ENCODE data around the gene DOCK2.

- no peak for TF ChIP-seq EZH2 (IDR thresholded peaks at IDR 0.05)
- TF ChIP-seq POLR2AphosphoS5 (IDR thresholded peaks at IDR 0.05; ENCODE audit: borderline replicate concordance, low read depth, low read length): no peak
These were observed 477.2 kb downstream of the DOCK2 start for GRCh38 chr5:170114271-170114670.
